NCI-H69 (cell line): Measurements from ENCODE around the gene CERS2.
"Not testable (repeated sequence)": the region's sequence is repeated elsewhere in the genome, so short reads cannot be mapped to it uniquely, and the experiment has no call there.

Experiments
- DNase-seq: peaks from one replicate; lab custom pipeline; 2025; lab: John Stamatoyannopoulos, UW

The CERS2 gene

DNA sequence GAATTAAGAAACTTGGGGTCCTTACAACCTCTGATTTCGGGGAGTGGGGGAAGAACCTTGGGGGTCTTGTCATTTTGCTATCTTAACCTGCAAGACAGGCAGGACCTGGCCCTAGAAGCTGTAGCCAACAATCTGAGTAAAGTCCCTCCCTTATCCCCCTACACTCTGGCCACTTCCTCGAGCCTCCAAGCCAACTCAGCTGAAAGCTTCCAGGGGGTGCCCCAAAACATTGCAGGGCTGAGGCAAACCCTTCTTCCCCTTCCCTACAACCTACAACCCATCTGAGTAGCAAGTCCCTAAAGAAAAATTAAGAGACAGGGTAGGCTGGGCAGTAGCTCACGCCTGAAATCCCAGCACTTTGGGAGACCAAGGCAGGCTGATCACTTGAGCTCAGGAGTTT lies 5.0 kb downstream of the CERS2 start:
- DNase-seq: no peak

DNA sequence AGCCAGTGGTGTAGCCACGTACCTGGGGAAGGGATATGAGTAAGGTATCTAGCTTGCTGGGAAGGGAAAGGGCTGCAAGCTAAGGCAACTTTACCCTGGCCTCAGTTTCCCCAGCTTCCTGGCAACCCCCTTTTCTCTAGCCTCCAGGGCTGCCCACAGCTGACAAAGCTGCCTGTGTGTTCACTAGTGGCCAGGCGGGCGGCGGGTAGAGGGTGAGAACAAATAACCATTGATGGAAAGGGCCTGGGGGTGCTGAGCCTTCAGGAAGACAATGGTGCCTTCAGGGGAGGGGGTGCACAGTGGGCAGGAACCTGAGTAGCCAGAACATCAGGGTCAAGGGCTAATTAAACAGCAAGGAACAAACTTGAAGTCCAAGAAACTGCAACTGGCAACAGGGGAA lies 6.1 kb downstream of the CERS2 start:
- DNase-seq: no peak

DNA sequence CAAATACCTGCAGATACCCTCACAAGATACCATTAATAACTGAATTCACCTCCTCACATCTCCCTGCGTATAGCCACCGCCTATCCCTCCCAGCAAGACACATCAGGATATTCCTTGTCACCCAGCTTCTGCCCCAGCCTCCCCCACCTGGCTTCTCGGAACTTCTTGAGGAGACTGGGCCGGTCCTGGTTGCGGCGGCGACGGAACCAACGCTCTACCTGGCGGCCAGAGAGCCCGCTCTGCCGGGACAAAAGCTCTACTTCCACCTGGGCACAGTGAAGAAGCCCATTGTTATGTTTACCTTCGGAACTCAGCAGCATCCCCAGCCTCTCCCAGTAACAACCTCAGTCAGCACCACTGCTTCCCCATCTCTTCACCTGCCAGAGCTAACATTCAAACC lies 6.7 kb downstream of the CERS2 start:
- no peak for DNase-seq

DNA sequence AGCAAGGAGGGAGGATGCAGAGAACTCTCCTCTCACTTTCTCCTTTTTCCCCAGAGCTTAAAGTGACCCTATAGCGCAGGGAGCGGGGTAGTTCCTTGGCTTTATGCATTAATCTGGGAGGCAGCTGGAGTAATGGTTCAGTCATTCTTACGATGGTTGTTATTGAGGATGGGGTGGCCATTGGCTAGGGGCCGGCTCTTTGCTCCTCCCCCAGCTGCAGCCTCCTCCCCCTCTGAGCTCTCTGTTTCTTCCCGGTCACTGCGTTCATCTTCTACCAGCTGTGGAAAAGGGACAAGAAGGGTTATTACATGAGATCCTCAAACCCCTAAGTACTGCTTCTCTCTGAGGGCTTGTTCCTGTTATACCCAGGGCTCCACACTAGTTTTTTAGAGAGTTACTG lies 8.6 kb downstream of the CERS2 start:
- DNase-seq: no peak

DNA sequence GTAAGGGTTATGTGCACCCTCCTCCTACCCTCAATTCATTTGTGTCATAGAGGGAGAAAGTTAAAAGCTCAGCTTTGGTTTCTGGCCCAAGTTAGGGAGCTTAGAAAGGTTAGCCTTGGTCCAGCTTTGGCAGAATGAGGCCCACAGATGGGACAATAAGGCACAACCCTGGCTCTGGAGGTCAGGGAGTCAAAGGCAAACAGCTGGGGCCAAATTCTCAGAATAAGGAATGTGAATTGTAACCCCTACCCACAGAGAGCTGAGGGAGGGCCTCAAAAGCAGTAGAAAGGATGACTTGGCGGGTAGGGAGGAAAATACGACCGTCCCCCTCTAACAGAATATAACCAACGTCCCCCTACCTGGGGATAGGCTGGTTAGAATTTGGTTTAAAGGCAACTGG lies 9.0 kb downstream of the CERS2 start:
- DNase-seq: no peak

DNA sequence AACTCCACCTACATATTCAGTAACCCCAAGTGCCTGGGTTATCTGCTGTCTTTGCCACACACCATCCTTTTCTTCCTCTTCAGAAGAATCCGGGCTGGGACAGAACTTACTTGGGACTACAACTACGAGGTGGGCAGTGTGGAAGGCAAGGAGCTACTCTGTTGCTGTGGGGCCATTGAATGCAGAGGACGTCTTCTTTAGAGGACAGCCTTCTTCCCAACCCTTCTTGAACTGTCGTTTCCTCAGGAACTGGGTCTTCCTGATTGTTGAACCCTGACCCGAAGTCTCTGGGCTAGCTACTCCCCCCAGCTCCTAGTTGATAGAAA lies 10.5 kb downstream of the CERS2 start:
- no peak for DNase-seq

DNA sequence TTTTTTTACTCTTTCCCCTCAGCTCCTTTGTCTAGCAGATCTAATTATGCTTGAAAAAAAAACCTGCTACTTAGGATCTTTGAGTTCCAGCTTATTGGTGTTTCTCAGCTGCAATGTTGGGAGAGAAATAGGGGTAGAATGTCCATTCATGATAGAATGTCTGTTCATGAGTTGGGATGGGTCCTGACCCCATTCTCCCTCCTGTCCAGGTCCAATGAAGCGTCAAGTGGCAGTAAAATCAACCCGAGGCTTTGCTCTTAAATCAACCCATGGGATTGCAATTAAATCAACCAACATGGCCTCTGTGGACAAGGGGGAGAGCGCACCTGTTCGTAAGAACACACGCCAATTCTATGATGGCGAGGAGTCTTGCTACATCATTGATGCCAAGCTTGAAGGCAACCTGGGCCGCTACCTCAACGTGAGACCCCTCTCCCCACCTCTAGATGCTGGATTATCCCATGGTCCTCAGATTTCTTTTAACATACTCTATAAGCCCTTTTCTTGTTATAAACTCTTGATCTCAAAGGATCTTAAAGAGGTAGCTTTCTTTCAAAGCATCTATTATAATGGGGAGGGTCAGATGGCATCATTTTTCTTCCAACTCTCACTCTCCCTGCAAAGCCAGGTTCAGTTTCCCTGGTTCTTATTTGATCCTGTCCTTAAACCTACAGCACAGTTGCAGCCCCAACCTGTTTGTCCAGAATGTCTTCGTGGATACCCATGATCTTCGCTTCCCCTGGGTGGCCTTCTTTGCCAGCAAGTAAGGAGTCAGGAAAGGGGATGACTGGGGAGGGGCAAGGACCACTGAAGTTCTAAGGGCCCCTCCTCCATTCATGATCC lies 11.1 kb downstream of the CERS2 start:
- DNase-seq: no peak

DNA sequence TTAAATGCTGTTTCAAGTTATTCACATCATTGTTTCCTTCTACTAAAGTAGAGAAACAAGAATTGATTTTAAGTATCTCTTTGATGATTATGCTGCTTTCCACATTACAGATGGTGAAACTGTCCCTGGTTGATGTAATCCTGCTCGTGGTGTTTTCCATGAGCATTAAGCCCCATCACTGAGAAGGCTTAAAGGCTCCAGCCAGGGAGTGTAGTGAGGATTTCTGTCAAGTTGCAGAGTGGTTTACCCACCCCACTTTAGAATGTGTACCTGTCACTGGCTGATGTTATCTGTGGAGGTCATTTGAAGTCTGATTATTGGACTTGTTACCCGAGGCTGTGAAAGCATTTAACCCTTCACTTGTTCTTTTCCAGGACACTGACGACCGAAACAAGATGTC lies 12.9 kb downstream of the CERS2 start:
- DNase-seq: no peak

DNA sequence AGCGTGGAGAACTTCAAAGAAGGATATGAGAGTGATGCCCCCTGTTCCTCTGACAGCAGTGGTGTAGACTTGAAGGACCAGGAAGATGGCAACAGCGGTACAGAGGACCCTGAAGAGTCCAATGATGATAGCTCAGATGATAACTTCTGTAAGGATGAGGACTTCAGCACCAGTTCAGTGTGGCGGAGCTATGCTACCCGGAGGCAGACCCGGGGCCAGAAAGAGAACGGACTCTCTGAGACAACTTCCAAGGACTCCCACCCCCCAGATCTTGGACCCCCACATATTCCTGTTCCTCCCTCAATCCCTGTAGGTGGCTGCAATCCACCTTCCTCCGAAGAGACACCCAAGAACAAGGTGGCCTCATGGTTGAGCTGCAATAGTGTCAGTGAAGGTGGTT lies 14.0 kb downstream of the CERS2 start:
- DNase-seq: no peak

DNA sequence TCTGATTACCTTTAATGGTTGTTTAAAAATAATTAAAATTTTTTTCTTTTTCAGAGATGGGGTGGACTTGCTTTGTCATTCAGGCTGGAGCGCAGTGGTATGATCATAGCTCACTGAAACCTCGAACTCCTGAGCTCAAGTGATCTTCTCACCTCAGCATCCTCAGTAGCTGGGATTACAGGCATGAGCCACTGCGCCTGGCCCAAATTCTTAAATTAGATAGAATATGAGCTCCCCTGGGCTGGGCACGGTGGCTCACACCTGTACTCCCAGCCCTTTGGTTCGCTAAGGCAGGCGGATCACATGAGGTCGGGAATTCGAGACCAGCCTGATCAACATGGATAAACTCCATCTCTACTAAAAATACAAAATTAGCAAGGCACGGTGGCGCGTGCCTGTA lies 17.0 kb downstream of the CERS2 start:
- DNase-seq: no peak

DNA sequence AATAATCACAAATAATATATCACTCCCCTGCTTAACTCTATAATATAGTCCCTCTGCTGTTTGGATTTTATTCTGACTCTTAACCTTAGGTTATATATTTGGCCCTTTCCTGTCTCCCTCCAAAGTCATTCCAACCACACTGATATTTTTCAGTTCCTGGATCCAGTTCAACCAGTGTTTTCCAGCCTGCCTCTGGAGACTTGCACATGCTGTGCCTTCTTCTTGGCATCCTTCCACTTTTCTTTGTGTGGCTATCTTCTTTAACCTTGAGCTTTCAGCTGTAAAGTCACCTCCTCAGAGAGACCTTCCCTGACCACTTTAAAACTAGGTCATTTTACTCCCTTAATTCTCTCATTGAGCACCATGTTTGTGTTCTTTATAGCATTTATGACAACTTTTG lies 19.4 kb downstream of the CERS2 start:
- no peak for DNase-seq

DNA sequence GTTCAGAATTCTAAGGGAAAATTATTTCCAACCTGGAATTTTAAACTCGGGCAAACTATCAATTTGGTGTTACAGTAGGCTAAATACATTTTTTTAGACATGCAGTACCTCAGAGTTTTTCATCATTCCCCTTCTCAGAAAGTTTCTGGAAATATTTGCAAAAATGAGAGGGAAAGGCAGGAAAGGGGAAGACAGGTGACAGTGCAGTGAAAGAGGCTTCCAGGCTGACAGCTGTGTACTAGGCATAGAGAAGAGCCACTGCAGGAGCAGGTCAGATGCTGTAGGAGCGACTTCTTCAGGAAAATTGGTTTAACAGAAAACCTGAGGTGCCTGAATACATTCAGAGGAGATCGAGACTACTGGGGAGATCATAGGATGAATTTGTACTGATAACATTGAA lies 19.9 kb downstream of the CERS2 start:
- DNase-seq: no peak

DNA sequence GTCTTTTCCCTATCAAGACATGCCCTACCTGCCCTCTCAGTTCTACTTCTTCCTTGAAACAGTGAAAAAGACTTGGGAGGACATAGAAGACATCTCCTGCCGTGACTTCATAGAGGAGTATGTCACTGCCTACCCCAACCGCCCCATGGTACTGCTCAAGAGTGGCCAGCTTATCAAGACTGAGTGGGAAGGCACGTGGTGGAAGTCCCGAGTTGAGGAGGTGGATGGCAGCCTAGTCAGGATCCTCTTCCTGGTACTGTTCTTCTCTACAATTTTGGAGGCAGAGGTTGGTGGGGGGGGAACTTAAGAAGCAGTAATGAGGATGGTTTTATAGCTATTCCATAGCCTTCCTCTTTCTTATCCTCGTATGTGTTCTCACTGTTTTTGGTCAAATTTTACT lies 29.8 kb downstream of the CERS2 start:
- DNase-seq: no peak

DNA sequence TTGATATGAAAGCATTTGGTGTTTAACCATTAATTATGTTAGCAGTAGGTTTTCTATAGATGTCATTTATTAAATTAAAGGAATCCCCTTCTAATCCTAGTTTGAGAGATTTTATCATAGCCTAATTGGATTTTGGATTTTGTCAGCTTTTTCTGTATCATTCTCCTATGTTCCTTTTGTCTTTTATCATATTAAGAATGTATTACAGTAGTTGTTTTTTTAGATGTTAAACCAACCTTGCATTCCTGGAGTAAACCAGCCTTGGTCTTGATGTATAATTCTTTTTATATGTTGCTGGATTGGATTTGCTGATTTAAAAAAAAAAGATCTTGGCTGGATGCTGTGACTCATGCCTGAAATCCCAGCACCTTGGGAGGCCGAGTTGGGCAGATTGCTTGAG lies 42.9 kb downstream of the CERS2 start:
- no peak for DNase-seq

DNA sequence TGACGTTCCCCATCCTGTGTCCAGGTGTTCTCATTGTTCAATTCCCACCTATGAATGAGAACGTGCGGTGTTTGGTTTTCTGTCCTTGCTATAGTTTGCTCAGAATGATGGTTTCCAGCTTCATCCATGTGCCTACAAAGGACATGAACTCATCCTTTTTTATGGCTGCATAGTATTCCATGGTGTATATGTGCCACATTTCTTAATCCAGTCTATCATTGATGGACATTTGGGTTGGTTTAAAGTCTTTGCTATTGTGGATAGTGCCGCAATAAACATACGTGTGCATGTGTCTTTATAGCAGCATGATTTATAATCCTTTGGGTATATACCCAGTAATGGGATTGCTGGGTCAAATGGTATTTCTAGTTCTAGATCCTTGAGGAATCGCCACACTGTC lies 45.9 kb downstream of the CERS2 start:
- not testable (repeated sequence) for DNase-seq

DNA sequence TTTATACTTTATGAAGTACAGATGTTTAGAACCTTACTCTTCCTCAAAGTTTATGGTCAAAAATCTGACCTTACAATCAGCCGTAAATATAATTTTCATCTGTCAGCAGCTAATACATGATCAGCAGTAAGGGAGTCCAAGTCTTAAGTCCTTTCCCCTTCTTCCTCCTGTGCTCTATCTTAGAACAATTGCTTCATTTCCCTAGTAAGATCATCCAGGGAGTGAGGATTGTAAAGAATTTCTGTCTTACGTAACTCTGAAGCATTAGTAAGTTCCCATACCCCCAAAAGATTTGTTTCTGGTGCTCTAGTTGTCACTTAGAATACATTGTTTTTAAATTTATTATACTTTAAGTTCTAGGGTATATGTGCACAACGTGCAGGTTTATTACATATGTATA lies 46.3 kb downstream of the CERS2 start:
- no peak for DNase-seq

DNA sequence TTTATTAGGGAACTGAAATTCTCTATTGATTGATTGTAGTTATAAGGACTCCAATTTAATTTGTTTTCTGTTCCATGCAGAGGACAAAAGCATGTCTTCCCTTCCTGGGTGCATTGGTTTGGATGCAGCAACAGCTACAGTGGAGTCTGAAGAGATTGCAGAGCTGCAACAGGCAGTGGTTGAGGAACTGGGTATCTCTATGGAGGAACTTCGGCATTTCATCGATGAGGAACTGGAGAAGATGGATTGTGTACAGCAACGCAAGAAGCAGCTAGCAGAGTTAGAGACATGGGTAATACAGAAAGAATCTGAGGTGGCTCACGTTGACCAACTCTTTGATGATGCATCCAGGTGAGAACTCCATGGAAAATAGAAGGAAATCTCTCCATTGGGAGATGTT lies 47.0 kb downstream of the CERS2 start:
- no peak for DNase-seq

DNA sequence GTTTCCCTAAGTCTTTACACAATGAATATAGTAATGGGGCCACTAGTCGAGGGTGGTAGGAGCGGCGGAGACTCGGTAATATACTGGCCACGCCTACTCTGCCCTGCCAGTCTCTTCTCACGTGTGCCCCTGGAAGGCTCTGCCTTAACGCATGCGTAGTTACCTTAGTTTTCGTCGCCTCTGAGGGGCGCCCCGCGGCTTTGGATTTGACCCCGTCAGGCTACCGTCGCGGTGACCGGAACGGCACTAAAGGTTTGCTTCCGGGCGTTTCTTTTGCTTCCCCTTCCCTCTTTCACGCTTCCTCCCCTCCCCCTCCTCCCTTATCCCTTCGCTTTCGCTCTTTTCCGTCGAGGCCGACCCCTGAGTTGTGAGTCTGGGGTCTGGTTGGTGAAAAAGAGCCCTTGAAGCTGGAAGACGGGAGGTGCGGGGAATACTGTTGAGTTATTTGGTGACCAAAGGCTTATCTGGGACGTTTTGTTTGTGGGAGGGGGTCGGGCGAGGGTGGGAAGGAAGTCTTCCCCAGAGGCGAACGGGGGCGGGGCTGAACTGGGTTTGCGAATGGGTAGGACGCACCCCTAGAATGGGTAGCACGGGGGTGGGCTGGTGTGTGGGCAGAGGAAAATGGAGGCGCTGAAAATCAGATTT lies 48.4 kb downstream of the CERS2 start, which contains the start of gene SETDB1:
Gene SETDB1 (plus strand): TSS at position 267 of the 645 bp plus-strand sequence. CDS start 1,352 bp downstream, outside the sequence.
- peak; percentile 99 for DNase-seq

DNA sequence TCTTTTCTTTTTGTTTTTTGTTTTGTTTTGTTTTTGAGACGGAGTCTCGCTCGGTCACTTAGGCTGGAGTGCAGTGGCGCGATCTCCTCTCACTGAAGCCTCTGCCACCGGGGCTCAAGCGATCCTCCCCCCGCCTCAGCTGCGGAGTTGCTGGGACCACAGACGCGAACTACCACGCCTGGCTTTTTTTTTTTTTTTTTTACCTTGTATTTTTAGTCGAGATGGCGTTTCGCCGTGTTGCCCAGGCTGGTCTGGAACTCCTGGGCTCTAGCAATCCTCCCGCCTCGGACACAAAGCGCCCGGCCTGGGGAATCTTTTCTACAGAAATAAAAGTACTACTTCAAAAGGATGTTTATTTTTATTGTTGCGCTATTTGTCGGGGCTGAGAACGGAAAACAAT lies 49.6 kb downstream of the CERS2 start:
- DNase-seq: peak; percentile 61

DNA sequence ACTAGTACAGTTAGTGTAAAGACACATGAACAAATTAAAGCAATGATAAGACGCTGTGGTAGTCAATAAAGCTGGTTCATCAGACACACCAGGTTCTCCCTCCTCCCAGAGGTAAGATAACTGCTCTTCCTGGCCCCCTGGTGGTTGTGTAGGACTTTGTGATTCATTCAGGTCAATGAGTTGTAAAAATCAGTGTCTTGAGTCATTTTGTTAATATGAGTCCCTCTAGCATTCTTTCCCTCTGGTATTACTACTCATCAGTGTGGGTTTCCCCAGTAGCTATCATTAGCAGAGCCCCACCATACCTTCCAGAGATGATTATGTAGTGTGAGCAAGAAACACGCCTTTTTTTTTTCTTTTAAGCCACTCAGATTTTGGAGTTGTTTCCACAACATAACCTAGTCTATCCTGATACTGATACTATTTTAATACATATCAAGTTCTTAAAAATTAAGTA lies 52.1 kb downstream of the CERS2 start:
- peak; percentile 86 for DNase-seq

DNA sequence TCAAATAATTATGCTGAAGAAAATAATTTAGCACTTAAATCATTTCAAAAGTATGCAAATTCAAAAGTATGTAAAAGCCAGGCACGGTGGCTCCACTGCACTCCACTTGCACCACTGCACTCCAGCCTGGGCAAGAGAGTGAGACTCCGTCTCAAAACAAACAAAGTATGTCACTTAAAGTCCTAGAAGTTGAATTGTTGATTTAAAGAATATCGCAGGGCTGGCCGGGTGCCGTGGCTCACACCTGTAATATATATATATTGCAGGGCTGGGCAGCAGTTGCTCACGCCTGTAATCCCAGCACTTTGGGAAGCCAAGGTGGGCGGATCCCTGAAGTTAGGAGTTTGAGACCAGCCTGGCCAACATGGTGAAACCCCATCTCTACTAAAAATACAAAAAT lies 57.2 kb downstream of the CERS2 start:
- no peak for DNase-seq
